DMS153 (cell line): ENCODE results near the gene CEP120.

Experiments
- DNase-seq: peaks from one replicate; lab custom pipeline; 2025; lab: John Stamatoyannopoulos, UW

Gene CEP120

GRCh38 chr5:123299136-123299535, 124.1 kb downstream of the CEP120 start:
- DNase-seq: no peak

- no peak for DNase-seq
Observed at GRCh38 chr5:123298335-123299030, 124.7 kb downstream of the CEP120 start.

GRCh38 chr5:123297866-123298265, 125.3 kb downstream of the CEP120 start:
- no peak for DNase-seq

GRCh38 chr5:123297198-123297831, 125.9 kb downstream of the CEP120 start:
- no peak for DNase-seq
